Spleen (tissue), 11 donors: Measurements from ENCODE around the gene TBC1D3B. TPM values are rescaled to one million over a fixed set of nuclear protein-coding genes. Genes with fewer than 3 reads are reported as not detected.

Experiments
- DNase-seq: peaks from one replicate; pipeline ENCODE4 v3.0.0-alpha.2; 2020
- H3K27ac ChIP-seq, 8 donors: fragments of 200-600 bp; sonication (generic) in 7 of 8; 1 replicate in 4 of 8; 2 replicates in 4 of 8; pipeline versions ENCODE4 v1.5.0 to v1.8.0; 2016 to 2021; ENCODE audit warnings: inconsistent platforms in 4 of 8, mild to moderate bottlenecking in 4 of 8, moderate library complexity in 1 of 8
- H3K27me3 ChIP-seq, 7 donors: fragments of 200-600 bp; sonication (generic) in 6 of 7; replicated peaks in 1 of 7; 1 replicate in 4 of 7; 2 replicates in 3 of 7; pipeline versions ENCODE4 v1.5.0 to v1.8.0; 2016 to 2021; ENCODE audit warnings: inconsistent platforms in 3 of 7, mild to moderate bottlenecking in 1 of 7
- H3K36me3 ChIP-seq, 6 donors: fragments of 200-600 bp; sonication (generic) in 5 of 6; 1 replicate in 4 of 6; 2 replicates in 2 of 6; pipeline versions ENCODE4 v1.5.0 to v1.8.0; 2016 to 2021; ENCODE audit warnings: inconsistent platforms in 2 of 6
- H3K4me1 ChIP-seq, 6 donors: fragments of 200-600 bp; sonication (generic) in 5 of 6; 1 replicate in 3 of 6; 2 replicates in 3 of 6; pipeline versions ENCODE4 v1.5.0 to v1.8.0; 2016 to 2021; ENCODE audit warnings: inconsistent platforms in 3 of 6
- H3K4me3 ChIP-seq, 8 donors: fragments of 200-600 bp; sonication (generic) in 7 of 8; 1 replicate in 4 of 8; 2 replicates in 4 of 8; pipeline versions ENCODE4 v1.5.0 to v1.8.0; 2016 to 2021; ENCODE audit warnings: inconsistent platforms in 4 of 8, mild to moderate bottlenecking in 4 of 8, moderate library complexity in 2 of 8
- H3K9me3 ChIP-seq, 8 donors: fragments of 200-600 bp; sonication (generic) in 7 of 8; 1 replicate in 4 of 8; 2 replicates in 4 of 8; pipeline versions ENCODE4 v1.5.0 to v1.8.0; 2016 to 2021; ENCODE audit warnings: inconsistent platforms in 4 of 8
- CTCF ChIP-seq, 11 experiments: fragments of 200-600 bp in 7 of 11; fragments of 450-650 bp in 4 of 11; sonication (generic) in 4 of 11; IDR thresholded peaks in 8 of 11; conservative IDR thresholded peaks in 3 of 11; 1 replicate in 7 of 11; 2 replicates in 4 of 11; pipeline versions ENCODE4 v1.4.0 to v1.8.0; 2016 to 2021; ENCODE audit warnings: antibody characterized with exemption in 11 of 11, inconsistent platforms in 4 of 11, mild to moderate bottlenecking in 1 of 11
- POLR2A ChIP-seq, 3 donors: fragments of 450-650 bp; IDR thresholded peaks; one replicate each; pipeline ENCODE4 v1.5.1; 2017; ENCODE audit warnings: antibody characterized with exemption in 3 of 3, mild to moderate bottlenecking in 1 of 3
- POLR2AphosphoS5 ChIP-seq, 3 donors: sonication (generic); formaldehyde crosslinking; IDR thresholded peaks; one replicate each; pipeline ENCODE4 v1.5.1; 2017; ENCODE audit warnings: antibody characterized with exemption in 3 of 3
- WGBS, 5 donors: extraction: QIAGEN DNeasy Blood & Tissue Kit in 3 of 5; methylation state at CpG; one replicate each; pipeline versions ENCODE4 v1.1.5 to v1.1.7; 2013 to 2018; 5-methylcytosine and 5-hydroxymethylcytosine counted together
- intact Hi-C: fragments of 100-400 bp; cut with DNase I; formaldehyde crosslinking; loops from one replicate; pipeline ENCODE4 v1.15.0; 2023; ENCODE audit warnings: low total_unique reads
- polyA plus RNA-seq, 3 donors: library from polyadenylated mRNA; stranded (reverse); fragments of 200-250 nt; gene quantifications; one replicate each; pipeline ENCODE4 v1.2.1, GENCODE V29; 2013
- total RNA-seq, 7 donors: library from RNA; depleted of rRNA in 3 of 7; stranded (reverse); fragments of >200 nt in 3 of 7; fragmentation: NEBNext Ultra II Directional in 4 of 7; extraction: Animal tissue kit (Norgen Biotek cat#: 25700) in 4 of 7; gene quantifications; one replicate each; pipeline versions ENCODE4 v1.1.0 to v1.2.1, GENCODE V29; 2016 to 2021
- donor health status: healthy with polysubstance abuse.
- donor health status: DM: no; HTN: no; CAD: no; lungs with moderate emphysema.
- donor health status: DM: no; HTN: no; CAD: no.
- donor health status: Bipolar disorder and iron deficiency.
- donor health status: healthy.
- donor health status: DM: no; HTN: no; CAD: no.
- donor health status: DM: yes; HTN: yes; CAD: no.

The TBC1D3B gene
- total and polyA plus RNA-seq, 10 donors: 1.3 to 13.5 (median 4.4) TPM; not detected in 1

GRCh38 chr17:36152639-36153120 is 23.8 kb downstream of the TBC1D3B start:
- intact Hi-C loops: no loop called here
- Histone ChIP-seq H3K4me1 (peaks cover 3 to 33% (median 12%) of the 10 kb centered on the region in 6 donors), H3K4me3 (no peak overlapping the region), H3K36me3 (no peaks in the 10 kb centered on the region), H3K9me3 (no peaks in the 10 kb centered on the region), H3K27me3 (peaks cover 0 to 46% (median 2%) of the 10 kb centered on the region in 7 donors), H3K27ac (no peak overlapping the region)
- WGBS, 5 donors: 89 to 92% (median 90%) methylated on average over 8 of the region's 8 CpGs
- TF ChIP-seq CTCF (IDR thresholded peaks at IDR 0.05 in 8 of 11, conservative IDR thresholded peaks at IDR 0.05 in 3 of 11) (no peak), POLR2AphosphoS5 (IDR thresholded peaks at IDR 0.05) (no peak), POLR2A (IDR thresholded peaks at IDR 0.05) (no peak)
- DNase-seq: no peak

- intact Hi-C loops: no loop called here
- Histone ChIP-seq H3K27me3 (peaks cover 0 to 46% (median 2%) of the 10 kb centered on the region in 7 donors), H3K4me3 (no peak overlapping the region), H3K4me1 (peaks cover 3 to 33% (median 12%) of the 10 kb centered on the region in 6 donors), H3K9me3 (no peaks in the 10 kb centered on the region), H3K27ac (no peak overlapping the region), H3K36me3 (no peaks in the 10 kb centered on the region)
- DNase-seq: no peak
- 71 to 83% (median 80%) methylated on average over 4 of the region's 4 CpGs for WGBS, 5 donors
- no peak for TF ChIP-seq POLR2A (IDR thresholded peaks at IDR 0.05)
- TF ChIP-seq CTCF (IDR thresholded peaks at IDR 0.05 in 8 of 11, conservative IDR thresholded peaks at IDR 0.05 in 3 of 11): peak in 1 of 11 experiments; percentile 9
These were observed 24.4 kb downstream of the TBC1D3B start for GRCh38 chr17:36151891-36152638.

- no peak for DNase-seq
- 44 to 67% (median 50%) methylated on average over 11 of the region's 11 CpGs for WGBS, 5 donors
- Histone ChIP-seq H3K27ac (peak overlapping the region in 1 of 8 donors; percentile 50), H3K36me3 (no peaks in the 10 kb centered on the region), H3K9me3 (no peaks in the 10 kb centered on the region), H3K27me3 (peaks cover 0 to 38% (median 2%) of the 10 kb centered on the region in 7 donors), H3K4me1 (peaks cover 3 to 32% (median 12%) of the 10 kb centered on the region in 6 donors), H3K4me3 (peak overlapping the region in 1 of 8 donors; percentile 21)
- TF ChIP-seq POLR2A (IDR thresholded peaks at IDR 0.05) (no peak), CTCF (IDR thresholded peaks at IDR 0.05 in 8 of 11, conservative IDR thresholded peaks at IDR 0.05 in 3 of 11) (peak in 5 of 11 experiments; percentile 22 to 64 (median 59))
- intact Hi-C loops: loop anchor here (5.0 to 10.0 kb wide), 3 partner anchors 75 to 305 kb away; no protein-coding TSS in a partner anchor
These were observed 27.1 kb downstream of the TBC1D3B start for GRCh38 chr17:36149296-36149820.
